PC-3 (cell line): ENCODE measurements around the gene MED13L. TPM values are rescaled to one million over a fixed set of nuclear protein-coding genes. Genes with fewer than 3 reads are reported as not detected.
A peak's percentile ranks its signal among the peaks of the same experiment; 100 is the strongest.

Experiments
- ATAC-seq: fragments of 200-7000 bp; cut with Tn5 transposase; 2 replicates; pipeline ENCODE4 v1.9.1; 2020; ENCODE audit warnings: mild to moderate bottlenecking, moderate library complexity
- BruUV-seq: library from RNA; stranded (reverse); fragments of 400-500 nt; replicated peaks from 2 replicates; lab custom pipeline; 2021; lab: Mats Ljungman, UMichigan
- CTCF ChIA-PET: fragments of 300-600 bp; sonication (Branson Sonifier 250); formaldehyde crosslinking; loops from one replicate; lab custom pipeline; 2022; ENCODE audit warnings: antibody characterized with exemption; lab: Charles Lee
- POLR2A ChIA-PET: fragments of 300-600 bp; sonication (Branson Sonifier 250); formaldehyde crosslinking; loops from one replicate; lab custom pipeline; 2022; ENCODE audit warnings: antibody characterized with exemption; ENCODE audit not compliant: unreplicated experiment; lab: Charles Lee
- DNase-seq: peaks from one replicate; pipeline ENCODE4 v3.0.0-alpha.2; 2015
- H2AFZ ChIP-seq: fragments of 300-600 bp; sonication (generic); 2 replicates; pipeline ENCODE4 v1.6.0; 2016; ENCODE audit warnings: antibody characterized with exemption, low read length
- H3F3A ChIP-seq: fragments of 300-600 bp; sonication (generic); one replicate; pipeline ENCODE4 v1.6.0; 2017; ENCODE audit warnings: antibody characterized with exemption, low read length, control low read depth, mild to moderate bottlenecking; ENCODE audit not compliant: unreplicated experiment
- H3K27ac ChIP-seq: fragments of 300-600 bp; sonication (generic); 2 replicates; pipeline ENCODE4 v1.5.1; 2016; ENCODE audit warnings: mild to moderate bottlenecking, low read length
- H3K27me3 ChIP-seq: fragments of 300-600 bp; sonication (generic); 2 replicates; pipeline ENCODE4 v1.6.1; 2016; ENCODE audit warnings: low read length, mixed read lengths
- H3K36me3 ChIP-seq: fragments of 300-600 bp; sonication (generic); 2 replicates; pipeline ENCODE4 v1.6.1; 2016; ENCODE audit warnings: low read depth, mixed run types, low read length, mixed read lengths
- H3K4me1 ChIP-seq: fragments of 300-600 bp; sonication (generic); 2 replicates; pipeline ENCODE4 v1.5.1; 2016; ENCODE audit warnings: low read length; ENCODE audit not compliant: insufficient read depth
- H3K4me2 ChIP-seq: fragments of 300-600 bp; sonication (generic); 2 replicates; pipeline ENCODE4 v1.6.0; 2016; ENCODE audit warnings: low read length
- H3K4me3 ChIP-seq: fragments of 300-600 bp; sonication (generic); 2 replicates; pipeline ENCODE4 v1.5.1; 2016; ENCODE audit warnings: mild to moderate bottlenecking, low read length, mixed read lengths
- H3K79me2 ChIP-seq: fragments of 300-600 bp; sonication (generic); 2 replicates; pipeline ENCODE4 v1.6.1; 2017; ENCODE audit warnings: low read length, mixed read lengths
- H3K9ac ChIP-seq: fragments of 300-600 bp; sonication (generic); 2 replicates; pipeline ENCODE4 v1.6.0; 2016; ENCODE audit warnings: mild to moderate bottlenecking, low read length
- H3K9me2 ChIP-seq: fragments of 300-600 bp; sonication (generic); replicated peaks from 2 replicates; pipeline ENCODE4 v1.6.1; 2016; ENCODE audit warnings: mixed run types, low read length, mixed read lengths
- H3K9me3 ChIP-seq: fragments of 300-600 bp; sonication (generic); 2 replicates; pipeline ENCODE4 v1.6.1; 2016; ENCODE audit warnings: low read length, mixed read lengths
- H4K20me1 ChIP-seq: fragments of 300-600 bp; sonication (generic); 2 replicates; pipeline ENCODE4 v1.6.1; 2016; ENCODE audit warnings: low read length, mixed read lengths
- EZH2 ChIP-seq: fragments of 300-600 bp; sonication (generic); IDR thresholded peaks from one replicate; pipeline ENCODE4 v1.6.1; 2017; ENCODE audit warnings: antibody characterized with exemption, mild to moderate bottlenecking, low read length; ENCODE audit not compliant: unreplicated experiment
- EZH2phosphoT487 ChIP-seq: fragments of 300-600 bp; sonication (generic); IDR thresholded peaks from 2 replicates; pipeline ENCODE4 v1.6.1; 2018; ENCODE audit warnings: mild to moderate bottlenecking, antibody characterized with exemption, low read length, borderline replicate concordance
- intact Hi-C: fragments of 100-400 bp; cut with micrococcal nuclease; formaldehyde crosslinking; loops from 2 replicates; pipeline ENCODE4 v1.9.0; 2023
- total RNA-seq: library from RNA; depleted of rRNA; stranded (reverse); fragments of >200 nt; gene quantifications from 2 replicates; pipeline ENCODE4 v1.2.3, GENCODE V29; 2014
- TF ChIP-seq, protein P1 (sequence below): fragments of 300-600 bp; sonication (generic); conservative IDR thresholded peaks from 2 replicates; pipeline ENCODE4 v1.5.1; 2017; ENCODE audit warnings: antibody characterized with exemption, low read depth, mild to moderate bottlenecking, low read length

MED13L gene
- total RNA-seq, 1 experiment from 2014 or later: 61.2 TPM

- H3K4me2 ChIP-seq: no peak overlapping the region
- CTCF ChIA-PET: no interaction called here
- peaks cover 17% of the 10 kb centered on the region for H3K4me1 ChIP-seq
- H3K27ac ChIP-seq: no peak overlapping the region
- DNase-seq: peak; percentile 55
- H3K9ac ChIP-seq: no peak overlapping the region
- no peak overlapping the region for H2AFZ ChIP-seq
- H3K9me2 ChIP-seq: no peaks in the 10 kb centered on the region
- POLR2A ChIA-PET: no interaction called here
- H3K4me3 ChIP-seq: no peak overlapping the region
- H3K27me3 ChIP-seq: no peaks in the 10 kb centered on the region
- H4K20me1 ChIP-seq: peaks cover 9% of the 10 kb centered on the region
- peaks cover 16% of the 10 kb centered on the region for H3K79me2 ChIP-seq
- H3F3A ChIP-seq: no peaks in the 10 kb centered on the region
- H3K36me3 ChIP-seq: no peaks in the 10 kb centered on the region
- ATAC-seq: peak; percentile 25
- BruUV-seq: no TSS peak
- no peaks in the 10 kb centered on the region for H3K9me3 ChIP-seq
- intact Hi-C loops: no loop called here
- TF ChIP-seq EZH2: no peak
- TF ChIP-seq, protein P1, sequence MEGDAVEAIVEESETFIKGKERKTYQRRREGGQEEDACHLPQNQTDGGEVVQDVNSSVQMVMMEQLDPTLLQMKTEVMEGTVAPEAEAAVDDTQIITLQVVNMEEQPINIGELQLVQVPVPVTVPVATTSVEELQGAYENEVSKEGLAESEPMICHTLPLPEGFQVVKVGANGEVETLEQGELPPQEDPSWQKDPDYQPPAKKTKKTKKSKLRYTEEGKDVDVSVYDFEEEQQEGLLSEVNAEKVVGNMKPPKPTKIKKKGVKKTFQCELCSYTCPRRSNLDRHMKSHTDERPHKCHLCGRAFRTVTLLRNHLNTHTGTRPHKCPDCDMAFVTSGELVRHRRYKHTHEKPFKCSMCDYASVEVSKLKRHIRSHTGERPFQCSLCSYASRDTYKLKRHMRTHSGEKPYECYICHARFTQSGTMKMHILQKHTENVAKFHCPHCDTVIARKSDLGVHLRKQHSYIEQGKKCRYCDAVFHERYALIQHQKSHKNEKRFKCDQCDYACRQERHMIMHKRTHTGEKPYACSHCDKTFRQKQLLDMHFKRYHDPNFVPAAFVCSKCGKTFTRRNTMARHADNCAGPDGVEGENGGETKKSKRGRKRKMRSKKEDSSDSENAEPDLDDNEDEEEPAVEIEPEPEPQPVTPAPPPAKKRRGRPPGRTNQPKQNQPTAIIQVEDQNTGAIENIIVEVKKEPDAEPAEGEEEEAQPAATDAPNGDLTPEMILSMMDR: no peak
- no peak for TF ChIP-seq EZH2phosphoT487
Observed at GRCh38 chr12:116280595-116281290, 3.2 kb upstream of the MED13L start.

DNA sequence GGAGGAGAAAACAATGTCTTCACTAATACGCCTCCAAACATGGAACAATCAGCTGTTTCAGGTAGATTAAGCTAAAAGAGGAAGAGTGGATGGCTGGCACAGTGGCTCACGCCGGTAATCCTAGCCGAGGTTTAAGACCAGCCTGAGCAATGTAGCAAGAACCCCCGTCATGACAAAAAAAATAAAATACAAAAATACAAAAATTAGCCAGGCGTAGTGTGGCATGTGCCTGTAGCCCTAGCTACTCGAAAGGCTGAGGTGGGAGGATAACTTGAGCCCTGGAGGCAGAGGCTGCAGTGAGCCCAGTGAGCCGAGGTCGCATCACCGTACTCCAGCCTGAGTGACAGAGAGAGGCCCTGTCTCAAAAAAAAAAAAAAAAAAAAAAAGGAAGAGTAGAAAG, 1.2 kb upstream of the MED13L start:
- no peaks in the 10 kb centered on the region for H3K27me3 ChIP-seq
- peaks cover 28% of the 10 kb centered on the region for H4K20me1 ChIP-seq
- POLR2A ChIA-PET: interaction anchor here (0.5 to 0.7 kb wide), 3 partner anchors 50 to 236 kb away, joined by 3 to 5 read pairs (median 4); no protein-coding TSS in a partner anchor
- peaks cover 31% of the 10 kb centered on the region for H3K4me1 ChIP-seq
- ATAC-seq (no peak), DNase-seq (no peak)
- H3K9me2 ChIP-seq: no peaks in the 10 kb centered on the region
- no peak overlapping the region for H3K27ac ChIP-seq
- H3F3A ChIP-seq: no peaks in the 10 kb centered on the region
- H3K4me2 ChIP-seq: no peak overlapping the region
- intact Hi-C loops: loop anchor here (5.0 kb wide), 3 partner anchors 104 to 419 kb away; no protein-coding TSS in a partner anchor
- H3K4me3 ChIP-seq: no peak overlapping the region
- H3K9ac ChIP-seq: no peak overlapping the region
- CTCF ChIA-PET: interaction anchor here (0.5 to 0.6 kb wide), 4 partner anchors 8 to 324 kb away, joined by 3 to 12 read pairs (median 4); no protein-coding TSS in a partner anchor
- peaks cover 37% of the 10 kb centered on the region for H3K79me2 ChIP-seq
- no peaks in the 10 kb centered on the region for H3K9me3 ChIP-seq
- no TSS peak for BruUV-seq
- no peak overlapping the region for H2AFZ ChIP-seq
- no peak for TF ChIP-seq EZH2
- H3K36me3 ChIP-seq: no peaks in the 10 kb centered on the region

DNA sequence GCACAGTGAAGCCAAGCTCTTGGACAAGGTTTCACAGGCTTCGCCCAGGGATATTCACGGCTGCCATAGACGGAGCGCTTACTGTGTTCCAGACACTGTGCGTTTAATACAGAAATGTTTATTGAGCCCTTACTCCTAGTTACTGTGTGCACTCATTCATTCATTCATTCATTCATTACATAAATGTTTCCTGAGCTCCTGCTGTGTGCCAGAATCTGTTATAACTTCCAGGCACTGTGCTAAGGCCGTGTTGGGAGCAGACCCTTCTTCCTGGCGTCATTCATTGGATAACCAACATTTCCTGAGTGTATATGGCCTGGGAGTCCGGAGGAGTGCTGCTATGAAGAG, 760 bp upstream of the MED13L start:
- Histone ChIP-seq H3K27me3 (no peaks in the 10 kb centered on the region), H2AFZ (peak overlapping the region; percentile 51; the same call in 1 of the 2 replicates), H3K4me3 (peak overlapping the region; percentile 63), H3K9me2 (no peaks in the 10 kb centered on the region), H3K4me1 (peaks cover 35% of the 10 kb centered on the region), H4K20me1 (peaks cover 32% of the 10 kb centered on the region), H3K9ac (peak overlapping the region; percentile 78), H3F3A (no peaks in the 10 kb centered on the region), H3K36me3 (no peaks in the 10 kb centered on the region), H3K9me3 (no peaks in the 10 kb centered on the region), H3K4me2 (peak overlapping the region; percentile 84), H3K79me2 (peaks cover 41% of the 10 kb centered on the region), H3K27ac (peak overlapping the region; percentile 35)
- CTCF ChIA-PET: interaction anchor here (0.5 to 0.7 kb wide), 7 partner anchors 9 to 320 kb away, joined by 3 to 12 read pairs (median 4); no protein-coding TSS in a partner anchor
- DNase-seq (no peak), ATAC-seq (no peak)
- TF ChIP-seq EZH2phosphoT487: no peak
- TF ChIP-seq, protein P1: no peak
- no peak for TF ChIP-seq EZH2
- POLR2A ChIA-PET: interaction anchor here (0.5 to 0.7 kb wide), 7 partner anchors 9 to 235 kb away, joined by 3 to 7 read pairs (median 4); no protein-coding TSS in a partner anchor
- BruUV-seq: TSS peak; percentile 85
- intact Hi-C loops: loop anchor here (5.0 kb wide), 3 partner anchors 104 to 419 kb away; no protein-coding TSS in a partner anchor
